HG02938 (cell line): ENCODE data around the gene ARL6IP5.

Experiments used
- ATAC-seq: cut with Tn5 transposase; IDR thresholded peaks from one replicate; pipeline ENCODE4 v1.9.1; 2021; ENCODE audit warnings: mild to moderate bottlenecking, moderate library complexity; ENCODE audit not compliant: unreplicated experiment

Gene ARL6IP5

GRCh38 chr3:69085833-69086722, 1.3 kb downstream of the ARL6IP5 start:
- ATAC-seq, result no peak

GRCh38 chr3:69087030-69087791, 2.5 kb downstream of the ARL6IP5 start:
- ATAC-seq, result no peak

- ATAC-seq, result peak; percentile 21
Measured at GRCh38 chr3:69088063-69088462, 3.3 kb downstream of the ARL6IP5 start.

- ATAC-seq, result no peak
Measured at GRCh38 chr3:69090021-69090420, 5.3 kb downstream of the ARL6IP5 start.

- ATAC-seq, result no peak
Measured at GRCh38 chr3:69091389-69092029, 6.8 kb downstream of the ARL6IP5 start.

- peak; percentile 81 for ATAC-seq
Measured at GRCh38 chr3:69092030-69092516, 7.3 kb downstream of the ARL6IP5 start.

- ATAC-seq, result no peak
Measured at GRCh38 chr3:69094467-69095205, 9.9 kb downstream of the ARL6IP5 start.

- no peak for ATAC-seq
Measured at GRCh38 chr3:69095636-69096035, 10.9 kb downstream of the ARL6IP5 start.

GRCh38 chr3:69096299-69096698, 11.6 kb downstream of the ARL6IP5 start:
- ATAC-seq, result no peak

- no peak for ATAC-seq
Measured at GRCh38 chr3:69097407-69098086, 12.8 kb downstream of the ARL6IP5 start.

GRCh38 chr3:69099576-69099975, 14.8 kb downstream of the ARL6IP5 start:
- ATAC-seq, result no peak

- ATAC-seq, result no peak
Measured at GRCh38 chr3:69102384-69102783, 17.6 kb downstream of the ARL6IP5 start.

- no peak for ATAC-seq
Measured at GRCh38 chr3:69103123-69103522, 18.4 kb downstream of the ARL6IP5 start.

- ATAC-seq, result no peak
Measured at GRCh38 chr3:69104586-69104985, 19.8 kb downstream of the ARL6IP5 start.

- ATAC-seq, result no peak
Measured at GRCh38 chr3:69105320-69105719, 20.6 kb downstream of the ARL6IP5 start.

- no peak for ATAC-seq
Measured at GRCh38 chr3:69107841-69108240, 23.1 kb downstream of the ARL6IP5 start.

GRCh38 chr3:69108811-69109210, 24.1 kb downstream of the ARL6IP5 start:
- no peak for ATAC-seq

GRCh38 chr3:69110941-69111546, 26.3 kb downstream of the ARL6IP5 start:
- no peak for ATAC-seq

GRCh38 chr3:69113536-69113935, 28.8 kb downstream of the ARL6IP5 start:
- no peak for ATAC-seq

- ATAC-seq, result no peak
Measured at GRCh38 chr3:69115731-69116130, 31.0 kb downstream of the ARL6IP5 start.
